Measurements from ENCODE around the gene CSNK2B.

CSNK2B gene

DNA sequence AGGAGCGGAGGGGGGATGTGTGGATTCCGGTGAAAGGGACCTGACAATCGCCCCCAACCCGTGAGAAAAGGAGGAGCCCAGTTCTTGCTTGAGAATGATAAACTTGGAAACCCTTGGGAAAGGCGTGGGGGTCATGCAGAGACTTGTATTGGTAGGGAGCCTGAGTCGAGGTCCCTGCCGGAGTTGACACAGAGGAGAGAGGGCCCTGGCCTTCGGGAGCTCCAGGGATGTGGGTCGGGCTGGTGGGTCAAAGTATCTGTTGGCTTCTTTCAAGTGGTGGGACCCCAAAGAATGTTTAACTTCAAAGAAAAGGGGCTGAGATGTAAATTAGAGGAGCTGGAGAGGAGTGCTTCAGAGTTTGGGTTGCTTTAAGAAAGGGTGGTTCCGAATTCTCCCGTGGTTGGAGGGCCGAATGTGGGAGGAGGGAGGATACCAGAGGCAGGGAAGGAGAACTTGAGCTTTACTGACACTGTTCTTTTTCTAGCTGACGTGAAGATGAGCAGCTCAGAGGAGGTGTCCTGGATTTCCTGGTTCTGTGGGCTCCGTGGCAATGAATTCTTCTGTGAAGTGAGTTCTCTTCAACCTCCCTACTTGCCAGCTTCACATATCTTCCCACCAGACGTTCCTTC lies 571 bp downstream of the CSNK2B start:
- TF ChIP-seq, protein P1, sequence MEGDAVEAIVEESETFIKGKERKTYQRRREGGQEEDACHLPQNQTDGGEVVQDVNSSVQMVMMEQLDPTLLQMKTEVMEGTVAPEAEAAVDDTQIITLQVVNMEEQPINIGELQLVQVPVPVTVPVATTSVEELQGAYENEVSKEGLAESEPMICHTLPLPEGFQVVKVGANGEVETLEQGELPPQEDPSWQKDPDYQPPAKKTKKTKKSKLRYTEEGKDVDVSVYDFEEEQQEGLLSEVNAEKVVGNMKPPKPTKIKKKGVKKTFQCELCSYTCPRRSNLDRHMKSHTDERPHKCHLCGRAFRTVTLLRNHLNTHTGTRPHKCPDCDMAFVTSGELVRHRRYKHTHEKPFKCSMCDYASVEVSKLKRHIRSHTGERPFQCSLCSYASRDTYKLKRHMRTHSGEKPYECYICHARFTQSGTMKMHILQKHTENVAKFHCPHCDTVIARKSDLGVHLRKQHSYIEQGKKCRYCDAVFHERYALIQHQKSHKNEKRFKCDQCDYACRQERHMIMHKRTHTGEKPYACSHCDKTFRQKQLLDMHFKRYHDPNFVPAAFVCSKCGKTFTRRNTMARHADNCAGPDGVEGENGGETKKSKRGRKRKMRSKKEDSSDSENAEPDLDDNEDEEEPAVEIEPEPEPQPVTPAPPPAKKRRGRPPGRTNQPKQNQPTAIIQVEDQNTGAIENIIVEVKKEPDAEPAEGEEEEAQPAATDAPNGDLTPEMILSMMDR (IDR thresholded peaks at IDR 0.05; ENCODE audit: insufficient read depth, low read depth, low read length, missing control alignments), result no peak
- DNase-seq (ENCODE audit: low read depth), result no peak
- H3K4me3 ChIP-seq (ENCODE audit: low read depth, low read length), result peak overlapping the region; percentile 96

DNA sequence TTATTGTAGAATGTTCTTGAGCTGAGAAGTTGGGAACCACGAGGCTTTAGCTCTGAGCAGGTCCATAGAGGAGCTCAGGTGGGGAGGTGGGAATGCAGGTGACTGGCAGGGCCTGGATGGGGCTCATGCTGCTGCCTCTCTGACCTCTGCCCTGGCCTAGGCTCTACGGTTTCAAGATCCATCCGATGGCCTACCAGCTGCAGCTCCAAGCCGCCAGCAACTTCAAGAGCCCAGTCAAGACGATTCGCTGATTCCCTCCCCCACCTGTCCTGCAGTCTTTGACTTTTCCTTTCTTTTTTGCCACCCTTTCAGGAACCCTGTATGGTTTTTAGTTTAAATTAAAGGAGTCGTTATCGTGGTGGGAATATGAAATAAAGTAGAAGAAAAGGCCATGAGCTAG lies 3.8 kb downstream of the CSNK2B start, which contains the start of gene LY6G5B:
LY6G5B (plus strand) TSS at position 301 of the 400 bp plus-strand sequence. CDS start 975 bp downstream, outside the sequence.
- DNase-seq (ENCODE audit: low read depth), result no peak
- no peak within 1 kb of the TSS for H3K4me3 ChIP-seq (ENCODE audit: low read depth, low read length)
- TF ChIP-seq, protein P1 (IDR thresholded peaks at IDR 0.05; ENCODE audit: insufficient read depth, low read depth, low read length, missing control alignments), result no peak

GRCh38 chr6:31676322-31676903 lies 10.5 kb downstream of the CSNK2B start:
- TF ChIP-seq, protein P1 (IDR thresholded peaks at IDR 0.05; ENCODE audit: insufficient read depth, low read depth, low read length, missing control alignments), result no peak

DNA sequence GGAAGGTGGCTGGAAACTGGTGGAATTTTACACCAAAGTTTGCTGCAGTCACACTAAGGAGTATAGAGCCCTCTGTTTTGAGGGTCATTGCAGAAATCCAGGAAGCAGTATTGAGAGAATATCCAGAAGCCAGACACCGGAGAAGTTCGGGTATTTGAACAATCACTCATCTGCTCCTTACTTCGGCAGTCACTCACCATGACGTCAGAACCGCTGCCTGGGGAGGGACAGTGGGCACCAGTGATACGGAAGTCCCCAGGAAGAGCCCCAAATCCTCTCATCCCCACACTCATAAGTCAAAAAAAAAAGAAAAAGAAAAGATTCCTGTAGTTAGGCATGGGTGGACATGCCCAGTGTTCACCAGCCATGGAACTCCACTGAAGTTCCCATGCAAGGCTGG lies 11.0 kb downstream of the CSNK2B start:
- no peak overlapping the region for H3K4me3 ChIP-seq (ENCODE audit: low read depth, low read length)
- TF ChIP-seq, protein P1 (IDR thresholded peaks at IDR 0.05; ENCODE audit: insufficient read depth, low read depth, low read length, missing control alignments), result no peak
- DNase-seq (ENCODE audit: low read depth), result no peak

More at GRCh38 chr6:31676322-31676903, 10.5 kb downstream of the CSNK2B start:
- no peak overlapping the region for H3K4me3 ChIP-seq (ENCODE audit: low read depth, low read length)
- no peak for DNase-seq (ENCODE audit: low read depth)

DNA sequence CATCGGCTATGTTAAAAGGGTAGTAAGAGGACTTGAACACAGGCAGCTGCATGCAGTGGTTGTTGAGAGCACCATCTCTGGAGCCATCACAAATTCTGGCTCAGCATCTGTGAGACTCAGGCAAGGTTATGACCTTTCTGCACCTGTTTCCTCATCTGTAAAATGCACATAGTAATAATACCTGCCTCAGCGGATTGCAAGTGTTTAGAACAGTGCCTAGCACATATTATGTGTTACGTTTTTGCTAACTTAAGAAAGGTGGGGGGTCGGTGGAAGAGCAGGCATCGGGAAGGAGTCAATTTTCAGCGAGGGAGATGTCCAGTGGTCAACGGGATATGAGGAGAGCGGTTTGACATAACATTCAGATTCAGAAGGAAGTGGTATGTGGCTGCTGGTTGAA lies 12.1 kb downstream of the CSNK2B start:
- no peak overlapping the region for H3K4me3 ChIP-seq (ENCODE audit: low read depth, low read length)
- TF ChIP-seq, protein P1 (IDR thresholded peaks at IDR 0.05; ENCODE audit: insufficient read depth, low read depth, low read length, missing control alignments), result no peak
- DNase-seq (ENCODE audit: low read depth), result no peak

DNA sequence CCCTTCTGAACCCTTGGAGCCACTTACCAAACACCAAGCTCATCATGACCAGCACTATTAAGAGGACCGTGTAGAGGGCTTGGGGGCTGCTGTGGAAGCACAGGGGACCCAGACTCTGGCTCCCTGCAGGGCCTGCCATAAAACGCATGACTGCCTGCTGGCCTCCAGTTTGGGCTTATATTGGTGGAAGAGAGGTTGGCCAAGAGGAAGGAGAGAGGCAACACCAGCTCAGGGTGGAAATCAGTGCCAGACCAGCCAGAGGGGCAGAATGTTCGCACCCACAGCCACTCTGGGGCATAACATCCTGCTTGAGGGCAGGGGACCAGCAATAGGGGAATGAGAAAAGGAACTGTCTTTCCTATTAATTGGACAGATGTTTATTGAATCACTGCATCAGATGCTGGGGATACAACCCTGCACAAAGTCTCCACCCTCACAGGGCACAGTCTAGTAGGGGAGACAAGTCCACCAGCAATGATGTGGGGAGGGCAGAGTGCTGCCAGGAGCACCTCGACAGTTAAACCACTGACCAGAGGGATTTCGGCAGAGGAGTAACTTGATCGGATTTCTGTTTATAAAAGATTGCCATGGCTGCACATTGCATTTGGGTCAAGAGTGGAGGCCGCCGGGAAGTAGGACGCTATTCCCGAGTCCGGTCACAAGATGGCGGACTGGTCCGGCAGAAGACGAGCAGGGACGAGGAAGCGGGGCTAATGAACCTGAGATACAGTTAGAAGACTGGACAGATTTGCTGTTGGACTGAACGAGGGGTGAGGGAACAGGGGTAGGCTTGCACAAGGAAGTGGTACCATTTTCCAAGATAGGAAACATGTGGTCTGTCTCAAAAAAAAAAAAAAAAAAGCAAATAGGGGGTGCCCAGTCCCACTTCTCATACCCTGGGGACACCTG lies 14.6 kb downstream of the CSNK2B start, which contains the start of gene LY6G5C:
LY6G5C (minus strand) TSS at position 842 of the 909 bp plus-strand sequence; CDS start at position 148, 694 bp downstream.
- peak within 1 kb of the TSS; percentile 72 for H3K4me3 ChIP-seq (ENCODE audit: low read depth, low read length)
- TF ChIP-seq, protein P1 (IDR thresholded peaks at IDR 0.05; ENCODE audit: insufficient read depth, low read depth, low read length, missing control alignments), result peak; percentile 71
- peak; percentile 90 for DNase-seq (ENCODE audit: low read depth)

Data from GM12865 (cell line).